GM12878 (cell line): ENCODE results near the gene GNG13. TPM values are rescaled to one million over a fixed set of nuclear protein-coding genes. Genes with fewer than 3 reads are reported as not detected.

Source experiments
- ATAC-seq: fragments of 200-7000 bp; cut with Tn5 transposase; 3 replicates; pipeline ENCODE4 v1.9.1; 2020; ENCODE audit warnings: mild to moderate bottlenecking, moderate library complexity
- BruUV-seq: library from RNA; stranded (reverse); fragments of 400-500 nt; replicated peaks from 2 replicates; lab custom pipeline; 2021; lab: Mats Ljungman, UMichigan
- CTCF ChIA-PET: fragments of 300-600 bp; sonication (Branson Sonifier 250); formaldehyde crosslinking; extraction: SDS; loops from one replicate; lab custom pipeline; 2021; ENCODE audit warnings: inconsistent platforms; lab: Yijun Ruan, JAX
- POLR2A ChIA-PET: fragments of 350-600 bp; formaldehyde crosslinking; extraction: SDS; loops from one replicate; lab custom pipeline; 2021; ENCODE audit warnings: inconsistent platforms; lab: Charles Lee
- RAD21 ChIA-PET: fragments of 300-600 bp; sonication (Branson Sonifier 250); formaldehyde crosslinking; loops from one replicate; lab custom pipeline; 2023; ENCODE audit warnings: antibody characterized with exemption; ENCODE audit not compliant: unreplicated experiment; lab: Charles Lee
- SMC1A ChIA-PET: fragments of 300-600 bp; sonication (Branson Sonifier 250); formaldehyde crosslinking; loops from one replicate; lab custom pipeline; 2023; ENCODE audit not compliant: unreplicated experiment, uncharacterized antibody; lab: Charles Lee
- DNase-seq: peaks from one replicate; pipeline ENCODE4 v3.0.0-alpha.2; 2011; ENCODE audit warnings: low read depth, low spot score
- FAIRE-seq: peaks from 3 replicates; lab custom pipeline; 2011; peaks lifted over from hg19 to GRCh38; lab: Jason Lieb, UNC
- H2AFZ ChIP-seq: 2 replicates; pipeline ENCODE4 v1.6.0; 2011; ENCODE audit warnings: low read depth, low read length, control low read depth; ENCODE audit not compliant: control insufficient read depth
- H3K27ac ChIP-seq: 2 replicates; pipeline ENCODE4 v1.5.1; 2011; ENCODE audit warnings: control low read depth; ENCODE audit not compliant: control insufficient read depth, insufficient read depth
- H3K27me3 ChIP-seq, 2 experiments: replicated peaks in 1 of 2; 2 replicates each; pipeline versions ENCODE4 v1.6.0 to v1.6.1; 2011; ENCODE audit warnings: low read length in 1 of 2; ENCODE audit not compliant: control insufficient read depth in 2 of 2, insufficient read depth in 2 of 2
- H3K36me3 ChIP-seq, 2 experiments: 2 replicates each; pipeline ENCODE4 v1.5.1; 2011; ENCODE audit warnings: low read length in 1 of 2; ENCODE audit not compliant: control insufficient read depth in 2 of 2, insufficient read depth in 2 of 2
- H3K4me1 ChIP-seq: 2 replicates; pipeline ENCODE4 v1.6.1; 2011; ENCODE audit warnings: mild to moderate bottlenecking, low read length, moderate library complexity, mixed read lengths; ENCODE audit not compliant: control insufficient read depth, insufficient read depth
- H3K4me2 ChIP-seq: 2 replicates; pipeline ENCODE4 v1.6.0; 2011; ENCODE audit warnings: control low read depth; ENCODE audit not compliant: control insufficient read depth, insufficient read depth
- H3K4me3 ChIP-seq: fragments of 200-600 bp; sonication (generic); 2 replicates; pipeline ENCODE4 v1.5.1; 2016
- H3K79me2 ChIP-seq: 2 replicates; pipeline ENCODE4 v1.6.0; 2011; ENCODE audit warnings: low read length; ENCODE audit not compliant: control insufficient read depth, insufficient read depth
- H3K9ac ChIP-seq: 2 replicates; pipeline ENCODE4 v1.8.0; 2011; ENCODE audit warnings: low read length, control low read depth, mixed read lengths; ENCODE audit not compliant: control insufficient read depth, insufficient read depth
- H3K9me3 ChIP-seq: replicated peaks from 3 replicates; pipeline ENCODE4 v1.5.1; 2011; ENCODE audit warnings: mild to moderate bottlenecking, low read length; ENCODE audit not compliant: control insufficient read depth, insufficient read depth
- H4K20me1 ChIP-seq: 2 replicates; pipeline ENCODE4 v1.6.0; 2011; ENCODE audit not compliant: control insufficient read depth, insufficient read depth
- E2F4 ChIP-seq: IDR thresholded peaks from 2 replicates; pipeline ENCODE4 v1.6.1; 2012; ENCODE audit warnings: low read depth, low read length, improper control_type of control experiment
- ELK1 ChIP-seq: IDR thresholded peaks from 2 replicates; pipeline ENCODE4 v1.6.1; 2012; ENCODE audit warnings: low read depth, low read length, improper control_type of control experiment
- GABPA ChIP-seq: IDR thresholded peaks from 2 replicates; pipeline ENCODE4 v1.6.1; 2014; ENCODE audit warnings: antibody characterized with exemption, low read depth, mild to moderate bottlenecking, inconsistent platforms
- HDAC6 ChIP-seq: fragments of 200-600 bp; sonication (generic); IDR thresholded peaks from one replicate; pipeline ENCODE4 v1.8.0; 2017; ENCODE audit warnings: antibody characterized with exemption; ENCODE audit not compliant: unreplicated experiment
- HSF1 ChIP-seq: fragments of 150-350 bp; IDR thresholded peaks from 2 replicates; pipeline ENCODE4 v1.6.1; 2014; ENCODE audit warnings: mild to moderate bottlenecking, low read depth, low read length
- MYC ChIP-seq: IDR thresholded peaks from 2 replicates; pipeline ENCODE4 v1.6.1; 2011; ENCODE audit warnings: mild to moderate bottlenecking, low read length, moderate library complexity, inconsistent platforms; ENCODE audit not compliant: insufficient read depth, insufficient replicate concordance, insufficient read length, severe bottlenecking
- PRDM15 ChIP-seq: fragments of 450-650 bp; formaldehyde crosslinking; IDR thresholded peaks from 2 replicates; pipeline ENCODE4 v1.4.0; 2020; ENCODE audit warnings: mild to moderate bottlenecking, moderate library complexity
- RAD21 ChIP-seq: IDR thresholded peaks from 2 replicates; pipeline ENCODE4 v1.6.1; 2011; ENCODE audit warnings: mild to moderate bottlenecking, low read depth, low read length, moderate library complexity; ENCODE audit not compliant: insufficient read depth
- TCF3 ChIP-seq: IDR thresholded peaks from 2 replicates; pipeline ENCODE4 v1.6.1; 2012; ENCODE audit warnings: low read depth, mild to moderate bottlenecking, low read length, borderline replicate concordance; ENCODE audit not compliant: insufficient read depth
- WGBS: methylation state at CpG from one replicate; pipeline ENCODE4 v1.1.6; 2016; ENCODE audit warnings: low lambda C conversion rate; ENCODE audit not compliant: insufficient replicate concordance, insufficient coverage; ENCODE audit errors: missing lambda C conversion rate; 5-methylcytosine and 5-hydroxymethylcytosine counted together
- in situ Hi-C: fragments of 300-500 bp; cut with MboI; formaldehyde crosslinking; loops from 9 replicates; pipeline ENCODE4 v1.14.3; 2018; ENCODE audit warnings: mixed read lengths
- intact Hi-C: fragments of 100-400 bp; cut with micrococcal nuclease; formaldehyde crosslinking; loops from one replicate; pipeline ENCODE4 v1.14.2; 2022; ENCODE audit not compliant: unreplicated experiment
- polyA plus RNA-seq, 11 experiments: library from polyadenylated mRNA; depleted of rRNA in 4 of 11; unstranded in 6 of 11; stranded (reverse) in 5 of 11; fragments of >200 nt; fragmentation: Nextera tagmentation in 4 of 11; fragmentation: Illumina TruSeq in 1 of 11; extraction: Ambion mirVana in 4 of 11; extraction: Trizol in 1 of 11; gene quantifications; 1 replicate in 1 of 11; 2 replicates in 10 of 11; pipeline versions ENCODE4 v1.2.1 to v1.2.3, GENCODE V29; 2011 to 2016; ENCODE audit warnings: inconsistent platforms in 2 of 11, missing spikeins in 2 of 11, low read depth in 1 of 11
- total RNA-seq, 4 experiments: library from RNA; depleted of rRNA in 3 of 4; stranded (reverse); fragments of >200 nt in 3 of 4; fragmentation: Illumina TruSeq in 1 of 4; extraction: Trizol in 1 of 4; gene quantifications; 2 replicates each; pipeline versions ENCODE4 v1.2.1 to v1.2.3, GENCODE V29; 2013 to 2021

Gene GNG13
- total and polyA plus RNA-seq, 10 of the 15 experiments (the other 5 are each of a cell fraction or from before 2014, with no cell fraction given): not detected

- FAIRE-seq (no peak), DNase-seq (no peak), ATAC-seq (no peak)
- Histone ChIP-seq H3K79me2 (no peaks in the 10 kb centered on the region), H4K20me1 (no peaks in the 10 kb centered on the region), H3K9me3 (no peaks in the 10 kb centered on the region)
- ChIA-PET POLR2A (no interaction called here), CTCF (interaction anchor here (0.7 kb wide), 1 partner anchor 105 kb away, joined by 3 read pairs; no protein-coding TSS in a partner anchor), SMC1A (no interaction called here)
- in situ Hi-C loops: no loop called here
- intact Hi-C loops: no loop called here
- TF ChIP-seq HSF1: no peak
- TF ChIP-seq, all 136 proteins: peak for 0
- RAD21 ChIA-PET: no interaction called here
- Histone ChIP-seq H3K4me2 (no peak overlapping the region), H2AFZ (no peak overlapping the region), H3K27me3 (no peaks in the 10 kb centered on the region), H3K4me1 (no peaks in the 10 kb centered on the region), H3K36me3 (no peaks in the 10 kb centered on the region), H3K9ac (no peak overlapping the region), H3K4me3 (no peak overlapping the region), H3K27ac (no peak overlapping the region)
- no TSS peak for BruUV-seq
- 77% methylated on average over 18 of the region's 18 CpGs for WGBS
Measured at GRCh38 chr16:772959-773358, 27.6 kb downstream of the GNG13 start.

GRCh38 chr16:770411-770810 lies 30.1 kb downstream of the GNG13 start:
- POLR2A ChIA-PET: no interaction called here
- no peak overlapping the region for H3K4me2 ChIP-seq
- no TSS peak for BruUV-seq
- intact Hi-C loops: no loop called here
- no peaks in the 10 kb centered on the region for H3K9me3 ChIP-seq
- ATAC-seq: no peak
- no peak for DNase-seq
- H3K36me3 ChIP-seq: no peaks in the 10 kb centered on the region
- no peak overlapping the region for H3K9ac ChIP-seq
- FAIRE-seq: no peak
- no peak overlapping the region for H2AFZ ChIP-seq
- H3K27ac ChIP-seq: no peak overlapping the region
- CTCF ChIA-PET: no interaction called here
- in situ Hi-C loops: no loop called here
- no peaks in the 10 kb centered on the region for H3K79me2 ChIP-seq
- H3K4me3 ChIP-seq: no peak overlapping the region
- RAD21 ChIA-PET: no interaction called here
- no peaks in the 10 kb centered on the region for H4K20me1 ChIP-seq
- SMC1A ChIA-PET: no interaction called here
- WGBS: no CpG with 5 or more reads among the region's 13 CpGs
- H3K4me1 ChIP-seq: no peaks in the 10 kb centered on the region
- H3K27me3 ChIP-seq: no peaks in the 10 kb centered on the region
- TF ChIP-seq E2F4 (no peak), GABPA (no peak), PRDM15 (CRISPR knock-in tag) (no peak), ELK1 (no peak), RAD21 (no peak), MYC (no peak), TCF3 (no peak), HDAC6 (no peak)
